ENCODE results near the gene ADAMTS8. TPM values are rescaled to one million over a fixed set of nuclear protein-coding genes. Genes with fewer than 3 reads are reported as not detected.

ADAMTS8 gene
- total RNA-seq, 1 experiment from 2014 or later, result not detected

- Histone ChIP-seq H3K27me3 (ENCODE audit: low read length) (no peaks in the 10 kb centered on the region), H3K9me2 (replicated peaks; ENCODE audit: insufficient read depth, low read length) (no peaks in the 10 kb centered on the region), H3K36me3 (ENCODE audit: insufficient read depth, low read length) (no peaks in the 10 kb centered on the region), H3K4me1 (ENCODE audit: low read length) (no peaks in the 10 kb centered on the region), H4K20me1 (ENCODE audit: insufficient read depth, low read depth, low read length) (no peaks in the 10 kb centered on the region), H3K9ac (ENCODE audit: low read length) (no peak overlapping the region), H3K79me2 (ENCODE audit: low read length) (no peaks in the 10 kb centered on the region), H3K9me3 (ENCODE audit: low read length) (no peaks in the 10 kb centered on the region), H3K4me3 (ENCODE audit: low read length) (no peak overlapping the region), H3K4me2 (ENCODE audit: low read depth, low read length, poor library complexity, severe bottlenecking) (no peak overlapping the region), H2AFZ (ENCODE audit: low read length) (no peak overlapping the region), H3K27ac (ENCODE audit: low read length) (no peak overlapping the region)
- no peak for DNase-seq
Observed at GRCh38 chr11:130396965-130397364, 31.4 kb downstream of the ADAMTS8 start.

- Histone ChIP-seq H3K4me1 (ENCODE audit: low read length) (no peaks in the 10 kb centered on the region), H3K9me2 (replicated peaks; ENCODE audit: insufficient read depth, low read length) (no peaks in the 10 kb centered on the region), H3K79me2 (ENCODE audit: low read length) (no peaks in the 10 kb centered on the region), H4K20me1 (ENCODE audit: insufficient read depth, low read depth, low read length) (no peaks in the 10 kb centered on the region), H3K9me3 (ENCODE audit: low read length) (no peaks in the 10 kb centered on the region), H3K9ac (ENCODE audit: low read length) (no peak overlapping the region), H3K27me3 (ENCODE audit: low read length) (no peaks in the 10 kb centered on the region), H3K4me3 (ENCODE audit: low read length) (no peak overlapping the region), H2AFZ (ENCODE audit: low read length) (no peak overlapping the region), H3K36me3 (ENCODE audit: insufficient read depth, low read length) (no peaks in the 10 kb centered on the region), H3K4me2 (ENCODE audit: low read depth, low read length, poor library complexity, severe bottlenecking) (no peak overlapping the region), H3K27ac (ENCODE audit: low read length) (no peak overlapping the region)
- no peak for DNase-seq
Observed at GRCh38 chr11:130394615-130395014, 33.8 kb downstream of the ADAMTS8 start.

GRCh38 chr11:130391711-130392110, 36.7 kb downstream of the ADAMTS8 start:
- Histone ChIP-seq H3K79me2 (ENCODE audit: low read length) (no peaks in the 10 kb centered on the region), H3K4me3 (ENCODE audit: low read length) (no peak overlapping the region), H4K20me1 (ENCODE audit: insufficient read depth, low read depth, low read length) (no peaks in the 10 kb centered on the region), H3K4me2 (ENCODE audit: low read depth, low read length, poor library complexity, severe bottlenecking) (no peak overlapping the region), H2AFZ (ENCODE audit: low read length) (no peak overlapping the region), H3K4me1 (ENCODE audit: low read length) (no peaks in the 10 kb centered on the region), H3K9me2 (replicated peaks; ENCODE audit: insufficient read depth, low read length) (no peaks in the 10 kb centered on the region), H3K27me3 (ENCODE audit: low read length) (no peaks in the 10 kb centered on the region), H3K27ac (ENCODE audit: low read length) (no peak overlapping the region), H3K36me3 (ENCODE audit: insufficient read depth, low read length) (no peaks in the 10 kb centered on the region), H3K9me3 (ENCODE audit: low read length) (no peaks in the 10 kb centered on the region), H3K9ac (ENCODE audit: low read length) (no peak overlapping the region)
- DNase-seq, result no peak

- H3K4me2 ChIP-seq (ENCODE audit: low read depth, low read length, poor library complexity, severe bottlenecking), result no peak overlapping the region
- no peak for DNase-seq
- no peaks in the 10 kb centered on the region for H3K4me1 ChIP-seq (ENCODE audit: low read length)
- H4K20me1 ChIP-seq (ENCODE audit: insufficient read depth, low read depth, low read length), result no peaks in the 10 kb centered on the region
- H3K79me2 ChIP-seq (ENCODE audit: low read length), result no peaks in the 10 kb centered on the region
- no peak overlapping the region for H2AFZ ChIP-seq (ENCODE audit: low read length)
- H3K4me3 ChIP-seq (ENCODE audit: low read length), result no peak overlapping the region
- H3K27me3 ChIP-seq (ENCODE audit: low read length), result no peaks in the 10 kb centered on the region
- H3K9me2 ChIP-seq (replicated peaks; ENCODE audit: insufficient read depth, low read length), result no peaks in the 10 kb centered on the region
- H3K9ac ChIP-seq (ENCODE audit: low read length), result no peak overlapping the region
- H3K36me3 ChIP-seq (ENCODE audit: insufficient read depth, low read length), result no peaks in the 10 kb centered on the region
- no peaks in the 10 kb centered on the region for H3K9me3 ChIP-seq (ENCODE audit: low read length)
- H3K27ac ChIP-seq (ENCODE audit: low read length), result no peak overlapping the region
Observed at GRCh38 chr11:130390071-130390758, 38.2 kb downstream of the ADAMTS8 start.

- no peak overlapping the region for H3K27ac ChIP-seq (ENCODE audit: low read length)
- DNase-seq, result no peak
Observed at GRCh38 chr11:130389335-130389935, 39.0 kb downstream of the ADAMTS8 start.

GRCh38 chr11:130388607-130389205, 39.7 kb downstream of the ADAMTS8 start:
- no peaks in the 10 kb centered on the region for H3K79me2 ChIP-seq (ENCODE audit: low read length)
- no peaks in the 10 kb centered on the region for H3K36me3 ChIP-seq (ENCODE audit: insufficient read depth, low read length)
- no peak overlapping the region for H2AFZ ChIP-seq (ENCODE audit: low read length)
- H4K20me1 ChIP-seq (ENCODE audit: insufficient read depth, low read depth, low read length), result no peaks in the 10 kb centered on the region
- no peaks in the 10 kb centered on the region for H3K9me3 ChIP-seq (ENCODE audit: low read length)
- no peak for DNase-seq
- no peak overlapping the region for H3K27ac ChIP-seq (ENCODE audit: low read length)
- H3K9me2 ChIP-seq (replicated peaks; ENCODE audit: insufficient read depth, low read length), result no peaks in the 10 kb centered on the region
- no peak overlapping the region for H3K4me2 ChIP-seq (ENCODE audit: low read depth, low read length, poor library complexity, severe bottlenecking)
- no peaks in the 10 kb centered on the region for H3K27me3 ChIP-seq (ENCODE audit: low read length)
- H3K4me3 ChIP-seq (ENCODE audit: low read length), result no peak overlapping the region
- H3K4me1 ChIP-seq (ENCODE audit: low read length), result no peaks in the 10 kb centered on the region
- no peak overlapping the region for H3K9ac ChIP-seq (ENCODE audit: low read length)

More at GRCh38 chr11:130389335-130389935, 39.0 kb downstream of the ADAMTS8 start:
- Histone ChIP-seq H3K36me3 (ENCODE audit: insufficient read depth, low read length) (no peaks in the 10 kb centered on the region), H3K9me3 (ENCODE audit: low read length) (no peaks in the 10 kb centered on the region), H2AFZ (ENCODE audit: low read length) (no peak overlapping the region), H3K9me2 (replicated peaks; ENCODE audit: insufficient read depth, low read length) (no peaks in the 10 kb centered on the region), H3K79me2 (ENCODE audit: low read length) (no peaks in the 10 kb centered on the region), H3K9ac (ENCODE audit: low read length) (no peak overlapping the region), H3K4me3 (ENCODE audit: low read length) (no peak overlapping the region), H3K4me1 (ENCODE audit: low read length) (no peaks in the 10 kb centered on the region), H3K4me2 (ENCODE audit: low read depth, low read length, poor library complexity, severe bottlenecking) (no peak overlapping the region), H3K27me3 (ENCODE audit: low read length) (no peaks in the 10 kb centered on the region), H4K20me1 (ENCODE audit: insufficient read depth, low read depth, low read length) (no peaks in the 10 kb centered on the region)

GRCh38 chr11:130386056-130386455, 42.4 kb downstream of the ADAMTS8 start:
- peaks cover 3% of the 10 kb centered on the region for H3K4me1 ChIP-seq (ENCODE audit: low read length)
- no peak overlapping the region for H3K27ac ChIP-seq (ENCODE audit: low read length)
- H3K4me2 ChIP-seq (ENCODE audit: low read depth, low read length, poor library complexity, severe bottlenecking), result no peak overlapping the region
- H3K9ac ChIP-seq (ENCODE audit: low read length), result no peak overlapping the region
- H3K27me3 ChIP-seq (ENCODE audit: low read length), result no peaks in the 10 kb centered on the region
- no peaks in the 10 kb centered on the region for H3K9me2 ChIP-seq (replicated peaks; ENCODE audit: insufficient read depth, low read length)
- no peaks in the 10 kb centered on the region for H4K20me1 ChIP-seq (ENCODE audit: insufficient read depth, low read depth, low read length)
- no peak overlapping the region for H2AFZ ChIP-seq (ENCODE audit: low read length)
- no peaks in the 10 kb centered on the region for H3K36me3 ChIP-seq (ENCODE audit: insufficient read depth, low read length)
- H3K4me3 ChIP-seq (ENCODE audit: low read length), result no peak overlapping the region
- no peaks in the 10 kb centered on the region for H3K79me2 ChIP-seq (ENCODE audit: low read length)
- no peaks in the 10 kb centered on the region for H3K9me3 ChIP-seq (ENCODE audit: low read length)
- no peak for DNase-seq

- Histone ChIP-seq H3K36me3 (ENCODE audit: insufficient read depth, low read length) (no peaks in the 10 kb centered on the region), H2AFZ (ENCODE audit: low read length) (no peak overlapping the region)
Observed at GRCh38 chr11:130383344-130384211, 44.8 kb downstream of the ADAMTS8 start.

More at GRCh38 chr11:130383344-130384211, 44.8 kb downstream of the ADAMTS8 start:
- Histone ChIP-seq H3K27ac (ENCODE audit: low read length) (no peak overlapping the region), H3K9ac (ENCODE audit: low read length) (no peak overlapping the region), H3K79me2 (ENCODE audit: low read length) (no peaks in the 10 kb centered on the region), H3K27me3 (ENCODE audit: low read length) (no peaks in the 10 kb centered on the region), H3K4me2 (ENCODE audit: low read depth, low read length, poor library complexity, severe bottlenecking) (no peak overlapping the region), H3K9me2 (replicated peaks; ENCODE audit: insufficient read depth, low read length) (no peaks in the 10 kb centered on the region), H3K9me3 (ENCODE audit: low read length) (no peaks in the 10 kb centered on the region), H4K20me1 (ENCODE audit: insufficient read depth, low read depth, low read length) (no peaks in the 10 kb centered on the region), H3K4me3 (ENCODE audit: low read length) (no peak overlapping the region), H3K4me1 (ENCODE audit: low read length) (peaks cover 3% of the 10 kb centered on the region)
- no peak for DNase-seq

Measured in Karpas-422 (cell line).